Thyroid gland (tissue), 4 donors: ENCODE measurements around the gene FCER2. TPM values are rescaled to one million over a fixed set of nuclear protein-coding genes. Genes with fewer than 3 reads are reported as not detected.

ENCODE experiments used
- DNase-seq, 2 donors: peaks; one replicate each; pipeline ENCODE4 v3.0.0-alpha.2; 2019
- H3K27ac ChIP-seq, 3 donors: fragments of 200-600 bp; sonication (generic); 1 replicate in 2 of 3; 2 replicates in 1 of 3; pipeline ENCODE4 v1.5.1; 2016 to 2019; ENCODE audit warnings: mild to moderate bottlenecking in 1 of 3, moderate library complexity in 1 of 3
- H3K27me3 ChIP-seq: fragments of 200-600 bp; sonication (generic); one replicate; pipeline ENCODE4 v1.5.1; 2019
- H3K36me3 ChIP-seq, 2 donors: fragments of 200-600 bp; sonication (generic); one replicate each; pipeline ENCODE4 v1.5.1; 2016 to 2019
- H3K4me1 ChIP-seq, 2 donors: fragments of 200-600 bp; sonication (generic); one replicate each; pipeline ENCODE4 v1.5.1; 2017 to 2019
- H3K4me3 ChIP-seq, 3 donors: fragments of 200-600 bp; sonication (generic); replicated peaks in 1 of 3; 1 replicate in 2 of 3; 2 replicates in 1 of 3; pipeline ENCODE4 v1.5.1; 2016; ENCODE audit warnings: mild to moderate bottlenecking in 1 of 3
- H3K9me3 ChIP-seq: fragments of 200-600 bp; sonication (generic); one replicate; pipeline ENCODE4 v1.5.1; 2017
- POLR2A ChIP-seq, 2 donors: fragments of 450-650 bp; IDR thresholded peaks; one replicate each; pipeline ENCODE4 v1.6.1; 2017; ENCODE audit warnings: antibody characterized with exemption in 2 of 2, mild to moderate bottlenecking in 2 of 2, moderate library complexity in 1 of 2
- WGBS, 2 donors: methylation state at CpG; one replicate each; pipeline ENCODE4 v1.1.5; 2017; 5-methylcytosine and 5-hydroxymethylcytosine counted together
- intact Hi-C: fragments of 100-400 bp; cut with DNase I; formaldehyde crosslinking; loops from one replicate; pipeline ENCODE4 v1.15.1; 2023
- total RNA-seq, 4 donors: library from RNA; depleted of rRNA; stranded (reverse); fragments of >200 nt; gene quantifications; one replicate each; pipeline ENCODE4 v1.2.3, GENCODE V29; 2016
- TF ChIP-seq, protein P1 (sequence below), 6 experiments: fragments of 200-600 bp in 3 of 6; fragments of 450-650 bp in 3 of 6; sonication (generic) in 3 of 6; IDR thresholded peaks; one replicate each; pipeline ENCODE4 v1.5.1; 2016 to 2019; ENCODE audit warnings: antibody characterized with exemption in 6 of 6, mild to moderate bottlenecking in 2 of 6, inconsistent platforms in 1 of 6, moderate library complexity in 1 of 6

The FCER2 gene
- total RNA-seq, 4 donors from 2014 or later, result not detected

DNA sequence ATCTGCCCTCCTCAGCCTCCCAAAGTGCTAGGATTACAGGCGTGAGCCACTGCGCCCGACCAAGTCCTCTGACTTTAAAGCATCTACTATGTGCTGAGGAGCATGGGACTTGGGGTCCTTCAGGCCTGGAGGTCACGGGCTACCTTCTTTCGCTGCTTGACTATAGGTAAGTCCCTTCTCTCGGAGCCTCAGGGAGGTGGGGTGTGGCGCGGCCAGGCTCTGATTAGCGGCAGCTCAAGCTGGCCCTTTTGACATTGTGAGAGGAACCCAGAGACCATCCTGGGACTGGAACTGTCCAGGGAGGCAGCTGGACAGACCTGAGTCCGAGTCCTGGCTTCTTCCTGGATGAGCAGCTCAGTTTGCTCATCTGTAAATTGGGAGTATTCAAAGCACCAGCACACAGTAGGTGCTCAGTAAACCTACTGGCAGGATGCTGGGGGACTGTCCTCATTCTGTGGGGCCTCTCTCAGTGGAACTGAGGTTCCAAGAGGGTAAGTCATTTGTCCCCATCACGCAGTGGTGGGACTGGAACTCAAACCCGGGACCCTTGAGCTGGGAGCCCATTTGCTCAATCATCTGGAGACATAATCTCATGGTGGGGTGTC lies 780 bp downstream of the FCER2 start:
- no peak overlapping the region for H3K4me3 ChIP-seq
- no peak for DNase-seq
- WGBS, 2 donors, result 85 to 94% methylated on average over 4 to 7 of the region's 12 CpGs
- H3K27me3 ChIP-seq, result no peaks in the 10 kb centered on the region
- H3K9me3 ChIP-seq, result no peaks in the 10 kb centered on the region
- intact Hi-C loops, result no loop called here
- H3K4me1 ChIP-seq, result no peaks in the 10 kb centered on the region
- H3K36me3 ChIP-seq, result no peaks in the 10 kb centered on the region
- H3K27ac ChIP-seq, result no peak overlapping the region
- TF ChIP-seq POLR2A (IDR thresholded peaks at IDR 0.05), result no peak
- TF ChIP-seq, protein P1, sequence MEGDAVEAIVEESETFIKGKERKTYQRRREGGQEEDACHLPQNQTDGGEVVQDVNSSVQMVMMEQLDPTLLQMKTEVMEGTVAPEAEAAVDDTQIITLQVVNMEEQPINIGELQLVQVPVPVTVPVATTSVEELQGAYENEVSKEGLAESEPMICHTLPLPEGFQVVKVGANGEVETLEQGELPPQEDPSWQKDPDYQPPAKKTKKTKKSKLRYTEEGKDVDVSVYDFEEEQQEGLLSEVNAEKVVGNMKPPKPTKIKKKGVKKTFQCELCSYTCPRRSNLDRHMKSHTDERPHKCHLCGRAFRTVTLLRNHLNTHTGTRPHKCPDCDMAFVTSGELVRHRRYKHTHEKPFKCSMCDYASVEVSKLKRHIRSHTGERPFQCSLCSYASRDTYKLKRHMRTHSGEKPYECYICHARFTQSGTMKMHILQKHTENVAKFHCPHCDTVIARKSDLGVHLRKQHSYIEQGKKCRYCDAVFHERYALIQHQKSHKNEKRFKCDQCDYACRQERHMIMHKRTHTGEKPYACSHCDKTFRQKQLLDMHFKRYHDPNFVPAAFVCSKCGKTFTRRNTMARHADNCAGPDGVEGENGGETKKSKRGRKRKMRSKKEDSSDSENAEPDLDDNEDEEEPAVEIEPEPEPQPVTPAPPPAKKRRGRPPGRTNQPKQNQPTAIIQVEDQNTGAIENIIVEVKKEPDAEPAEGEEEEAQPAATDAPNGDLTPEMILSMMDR (IDR thresholded peaks at IDR 0.05), result no peak

DNA sequence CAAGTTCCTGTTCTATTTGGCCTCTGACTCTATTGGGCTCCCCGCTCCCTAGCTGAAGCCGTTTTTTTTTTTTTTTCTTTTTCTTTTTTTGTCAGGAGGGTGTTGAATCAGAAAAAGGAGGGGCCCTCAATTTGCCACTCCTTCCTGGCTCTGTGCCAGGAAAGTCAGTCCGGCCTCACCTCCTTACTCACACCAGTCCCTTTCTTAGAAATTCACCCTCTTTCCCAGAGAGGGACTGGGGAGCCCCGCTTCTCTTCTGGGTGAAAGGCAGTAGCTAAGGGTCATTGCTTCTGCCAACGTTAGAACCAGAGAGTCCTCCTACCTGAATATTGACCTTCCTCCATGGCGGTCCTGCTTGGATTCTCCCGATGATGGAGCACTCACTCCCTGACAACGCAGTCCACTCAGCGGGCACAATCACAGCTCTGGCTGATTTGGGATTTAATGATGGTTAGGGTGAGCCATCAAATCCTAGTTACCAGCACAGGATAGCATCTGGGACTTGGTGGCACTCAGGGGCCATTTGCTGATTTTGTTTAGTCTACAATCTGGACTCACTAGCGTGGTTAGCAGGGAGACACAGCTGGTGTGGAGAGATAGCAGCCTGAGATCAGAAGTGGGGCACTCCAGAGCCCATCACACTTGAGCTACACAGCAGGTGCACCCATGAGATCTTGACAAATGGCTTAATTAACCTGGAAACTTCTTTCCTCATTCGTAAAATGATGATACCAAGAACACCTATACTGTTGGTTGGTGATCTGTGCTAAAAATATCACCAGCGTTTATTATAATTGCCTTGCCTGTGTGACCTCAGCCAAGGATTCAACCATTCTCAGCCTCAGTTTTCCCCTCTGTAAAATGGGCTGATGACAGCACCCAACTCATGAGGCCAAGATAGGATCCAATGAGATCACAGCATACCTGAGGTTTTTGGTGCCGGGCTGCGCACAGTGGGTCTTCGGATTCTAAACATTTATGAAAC lies 2.2 kb downstream of the FCER2 start:
- intact Hi-C loops, result no loop called here
- TF ChIP-seq, protein P1 (IDR thresholded peaks at IDR 0.05), result no peak
- TF ChIP-seq POLR2A (IDR thresholded peaks at IDR 0.05), result no peak
- Histone ChIP-seq H3K27me3 (no peaks in the 10 kb centered on the region), H3K27ac (no peak overlapping the region), H3K4me3 (no peak overlapping the region), H3K36me3 (no peaks in the 10 kb centered on the region), H3K4me1 (no peaks in the 10 kb centered on the region), H3K9me3 (no peaks in the 10 kb centered on the region)
- no peak for DNase-seq
- 61 to 62% methylated on average over 15 of the region's 15 CpGs for WGBS, 2 donors

DNA sequence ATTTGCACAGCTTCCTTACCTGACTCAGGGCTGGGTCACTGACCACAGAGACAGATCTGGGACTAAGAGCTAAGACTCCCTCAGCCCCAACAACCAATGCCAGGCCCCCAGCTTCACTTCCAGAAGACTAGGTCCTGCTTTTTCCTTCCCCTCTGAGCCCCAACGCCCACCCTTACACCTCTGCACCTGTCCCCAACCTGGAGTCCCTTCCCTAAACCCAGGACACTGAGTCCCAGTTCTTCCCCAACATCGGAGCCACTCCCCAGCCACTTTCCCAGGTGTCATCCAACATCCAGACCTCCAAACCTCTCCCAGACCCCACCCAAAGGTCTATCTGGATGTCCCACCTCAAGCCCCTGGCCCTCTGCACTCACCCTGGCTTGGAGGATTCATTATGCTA lies 2.9 kb downstream of the FCER2 start:
- 51 to 55% methylated on average over 2 of the region's 2 CpGs for WGBS, 2 donors
- Histone ChIP-seq H3K9me3 (no peaks in the 10 kb centered on the region), H3K27ac (no peak overlapping the region), H3K36me3 (no peaks in the 10 kb centered on the region), H3K4me3 (no peak overlapping the region), H3K27me3 (no peaks in the 10 kb centered on the region), H3K4me1 (no peaks in the 10 kb centered on the region)
- intact Hi-C loops, result no loop called here
- no peak for DNase-seq
- no peak for TF ChIP-seq POLR2A (IDR thresholded peaks at IDR 0.05)
- TF ChIP-seq, protein P1 (IDR thresholded peaks at IDR 0.05), result no peak

DNA sequence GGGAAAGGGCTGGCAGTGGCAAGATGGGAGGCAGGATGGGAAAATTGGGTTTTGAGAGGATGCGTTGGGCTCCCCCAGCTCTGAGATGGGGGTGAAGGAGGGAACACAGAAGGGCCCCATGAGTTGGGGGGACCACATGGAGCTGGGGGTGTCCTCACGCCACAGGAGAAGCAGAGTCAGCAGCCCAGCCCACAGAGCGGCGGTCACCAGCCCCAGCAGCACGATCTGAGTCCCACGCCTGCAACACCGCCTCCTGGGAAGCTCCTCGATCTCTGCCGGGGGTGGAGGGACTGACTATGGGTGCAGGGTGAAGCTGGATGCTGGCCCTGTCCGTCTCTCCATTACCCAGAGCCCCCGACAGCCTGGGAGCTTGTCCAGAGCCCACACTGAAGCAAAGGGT lies 3.3 kb downstream of the FCER2 start:
- intact Hi-C loops, result no loop called here
- no peak overlapping the region for H3K27ac ChIP-seq
- no peaks in the 10 kb centered on the region for H3K27me3 ChIP-seq
- no peaks in the 10 kb centered on the region for H3K4me1 ChIP-seq
- no peak for TF ChIP-seq POLR2A (IDR thresholded peaks at IDR 0.05)
- TF ChIP-seq, protein P1 (IDR thresholded peaks at IDR 0.05), result no peak
- WGBS, 2 donors, result 30 to 40% methylated on average over 4 of the region's 11 CpGs
- DNase-seq, result no peak
- no peaks in the 10 kb centered on the region for H3K9me3 ChIP-seq
- no peaks in the 10 kb centered on the region for H3K36me3 ChIP-seq
- no peak overlapping the region for H3K4me3 ChIP-seq
